ENCODE measurements around the gene SMPD2. TPM values are rescaled to one million over a fixed set of nuclear protein-coding genes. Genes with fewer than 3 reads are reported as not detected.

The SMPD2 gene
- total RNA-seq, 2 experiments from 2014 or later, result 14.3 to 14.6 TPM

GRCh38 chr6:109429496-109429895 lies 11.0 kb upstream of the SMPD2 start:
- CTCF ChIA-PET, result no interaction called here
- no peak for ATAC-seq

GRCh38 chr6:109434456-109434855 lies 6.1 kb upstream of the SMPD2 start:
- no peak for ATAC-seq
- H3K9me3 Mint-ChIP-seq (ENCODE audit: low read depth), result no peaks in the 10 kb centered on the region

More at GRCh38 chr6:109429496-109429895, 11.0 kb upstream of the SMPD2 start:
- H3K4me1 Mint-ChIP-seq, result peaks cover 1% of the 10 kb centered on the region
- no peaks in the 10 kb centered on the region for H3K36me3 Mint-ChIP-seq
- DNase-seq, result no peak
- peaks cover 12% of the 10 kb centered on the region for H3K27me3 Mint-ChIP-seq
- H3K9me3 Mint-ChIP-seq (ENCODE audit: low read depth), result no peaks in the 10 kb centered on the region
- no peak overlapping the region for H3K4me3 Mint-ChIP-seq
- no peak overlapping the region for H3K27ac Mint-ChIP-seq

GRCh38 chr6:109436041-109436440 lies 4.5 kb upstream of the SMPD2 start:
- ATAC-seq (no peak), DNase-seq (no peak)
- H3K9me3 Mint-ChIP-seq (ENCODE audit: low read depth), result no peaks in the 10 kb centered on the region
- no peak overlapping the region for H3K27ac Mint-ChIP-seq
- H3K4me3 Mint-ChIP-seq, result no peak overlapping the region
- no peaks in the 10 kb centered on the region for H3K36me3 Mint-ChIP-seq
- CTCF ChIA-PET, result interaction anchor here (0.6 to 2.3 kb wide), 2 partner anchors 53 to 248 kb away, joined by 3 to 5 read pairs; partner anchors contain the start of gene CD164
- peaks cover 7% of the 10 kb centered on the region for H3K27me3 Mint-ChIP-seq
- peaks cover 3% of the 10 kb centered on the region for H3K4me1 Mint-ChIP-seq

More at GRCh38 chr6:109434456-109434855, 6.1 kb upstream of the SMPD2 start:
- Mint-ChIP-seq H3K4me3 (no peak overlapping the region), H3K27ac (no peak overlapping the region), H3K36me3 (no peaks in the 10 kb centered on the region), H3K27me3 (peaks cover 7% of the 10 kb centered on the region), H3K4me1 (no peaks in the 10 kb centered on the region)
- CTCF ChIA-PET, result interaction anchor here (1.4 to 2.3 kb wide), 2 partner anchors 51 to 247 kb away, joined by 4 to 5 read pairs; no protein-coding TSS in a partner anchor
- DNase-seq, result no peak

GRCh38 chr6:109441069-109441816 lies 719 bp downstream of the SMPD2 start:
- CTCF ChIA-PET, result interaction anchor here (0.7 to 5.8 kb wide), 8 partner anchors 9 to 74 kb away, joined by 3 to 40 read pairs (median 4); partner anchors contain the start of genes CD164 and MICAL1
- peaks cover 19% of the 10 kb centered on the region for H3K36me3 Mint-ChIP-seq
- H3K4me1 Mint-ChIP-seq, result peaks cover 31% of the 10 kb centered on the region
- H3K4me3 Mint-ChIP-seq, result peak overlapping the region; percentile 88
- H3K27ac Mint-ChIP-seq, result peak overlapping the region; percentile 77
- DNase-seq (peak; percentile 60), ATAC-seq (peak; percentile 10)
- no peaks in the 10 kb centered on the region for H3K9me3 Mint-ChIP-seq (ENCODE audit: low read depth)
- H3K27me3 Mint-ChIP-seq, result no peaks in the 10 kb centered on the region

GRCh38 chr6:109442393-109442924 lies 1.9 kb downstream of the SMPD2 start:
- H3K4me3 Mint-ChIP-seq, result peak overlapping the region; percentile 88
- ATAC-seq (no peak), DNase-seq (no peak)
- H3K27me3 Mint-ChIP-seq, result no peaks in the 10 kb centered on the region
- peaks cover 23% of the 10 kb centered on the region for H3K36me3 Mint-ChIP-seq
- CTCF ChIA-PET, result interaction anchor here (0.7 to 5.8 kb wide), 8 partner anchors 13 to 75 kb away, joined by 3 to 40 read pairs (median 4); partner anchors contain the start of genes CD164 and MICAL1
- H3K9me3 Mint-ChIP-seq (ENCODE audit: low read depth), result no peaks in the 10 kb centered on the region
- H3K4me1 Mint-ChIP-seq, result peaks cover 31% of the 10 kb centered on the region
- no peak overlapping the region for H3K27ac Mint-ChIP-seq

- CTCF ChIA-PET, result interaction anchor here (1.2 to 5.8 kb wide), 4 partner anchors 12 to 60 kb away, joined by 3 to 40 read pairs (median 14); partner anchors contain the start of genes CD164 and MICAL1
- Mint-ChIP-seq H3K4me1 (peaks cover 37% of the 10 kb centered on the region), H3K27me3 (no peaks in the 10 kb centered on the region), H3K9me3 (ENCODE audit: low read depth) (no peaks in the 10 kb centered on the region), H3K36me3 (peaks cover 25% of the 10 kb centered on the region), H3K4me3 (no peak overlapping the region), H3K27ac (no peak overlapping the region)
- ATAC-seq, result no peak
- DNase-seq, result no peak
Observed at GRCh38 chr6:109443425-109443950, 3.0 kb downstream of the SMPD2 start.

- CTCF ChIA-PET, result interaction anchor here (5.8 kb wide), 1 partner anchor 10 kb away, joined by 40 read pairs; the partner anchor contains the start of gene MICAL1
- Mint-ChIP-seq H3K9me3 (ENCODE audit: low read depth) (no peaks in the 10 kb centered on the region), H3K4me3 (no peak overlapping the region), H3K27ac (no peak overlapping the region), H3K27me3 (no peaks in the 10 kb centered on the region), H3K36me3 (peaks cover 27% of the 10 kb centered on the region), H3K4me1 (peaks cover 47% of the 10 kb centered on the region)
- ATAC-seq, result no peak
- no peak for DNase-seq
Observed at GRCh38 chr6:109445382-109445781, 4.9 kb downstream of the SMPD2 start.

- Mint-ChIP-seq H3K27me3 (no peaks in the 10 kb centered on the region), H3K9me3 (ENCODE audit: low read depth) (no peaks in the 10 kb centered on the region), H3K4me3 (no peak overlapping the region), H3K4me1 (peaks cover 52% of the 10 kb centered on the region), H3K36me3 (peaks cover 32% of the 10 kb centered on the region), H3K27ac (no peak overlapping the region)
- ATAC-seq (no peak), DNase-seq (no peak)
- CTCF ChIA-PET, result interaction anchor here (5.8 kb wide), 1 partner anchor 9 kb away, joined by 40 read pairs; the partner anchor contains the start of gene MICAL1
Observed at GRCh38 chr6:109446072-109446471, 5.5 kb downstream of the SMPD2 start.

GRCh38 chr6:109446541-109446940 lies 6.0 kb downstream of the SMPD2 start:
- Mint-ChIP-seq H3K27me3 (no peaks in the 10 kb centered on the region), H3K9me3 (ENCODE audit: low read depth) (no peaks in the 10 kb centered on the region), H3K4me3 (no peak overlapping the region), H3K27ac (no peak overlapping the region), H3K36me3 (peaks cover 33% of the 10 kb centered on the region), H3K4me1 (peaks cover 49% of the 10 kb centered on the region)
- CTCF ChIA-PET, result no interaction called here
- ATAC-seq (no peak), DNase-seq (no peak)

GRCh38 chr6:109447087-109447486 lies 6.6 kb downstream of the SMPD2 start:
- no peak for DNase-seq
- no peak for ATAC-seq
- Mint-ChIP-seq H3K36me3 (peaks cover 37% of the 10 kb centered on the region), H3K4me3 (no peak overlapping the region), H3K27ac (no peak overlapping the region), H3K27me3 (no peaks in the 10 kb centered on the region), H3K9me3 (ENCODE audit: low read depth) (no peaks in the 10 kb centered on the region), H3K4me1 (peaks cover 49% of the 10 kb centered on the region)
- CTCF ChIA-PET, result interaction anchor here (1.0 kb wide), 1 partner anchor 64 kb away, joined by 4 read pairs; no protein-coding TSS in a partner anchor

- peaks cover 33% of the 10 kb centered on the region for H3K36me3 Mint-ChIP-seq
- H3K4me3 Mint-ChIP-seq, result no peak overlapping the region
- DNase-seq, result no peak
- H3K4me1 Mint-ChIP-seq, result peaks cover 44% of the 10 kb centered on the region
- no peaks in the 10 kb centered on the region for H3K27me3 Mint-ChIP-seq
- no peak for ATAC-seq
- H3K27ac Mint-ChIP-seq, result peak overlapping the region; percentile 45
- no peaks in the 10 kb centered on the region for H3K9me3 Mint-ChIP-seq (ENCODE audit: low read depth)
- CTCF ChIA-PET, result interaction anchor here (1.0 to 1.1 kb wide), 2 partner anchors 22 to 65 kb away, joined by 3 to 4 read pairs; no protein-coding TSS in a partner anchor
Observed at GRCh38 chr6:109447878-109448555, 7.5 kb downstream of the SMPD2 start.

GRCh38 chr6:109448615-109449014 lies 8.1 kb downstream of the SMPD2 start:
- H3K27ac Mint-ChIP-seq, result peak overlapping the region; percentile 45
- H3K36me3 Mint-ChIP-seq, result peaks cover 28% of the 10 kb centered on the region
- ATAC-seq (no peak), DNase-seq (no peak)
- H3K27me3 Mint-ChIP-seq, result no peaks in the 10 kb centered on the region
- CTCF ChIA-PET, result interaction anchor here (1.1 kb wide), 1 partner anchor 21 kb away, joined by 3 read pairs; no protein-coding TSS in a partner anchor
- no peak overlapping the region for H3K4me3 Mint-ChIP-seq
- H3K9me3 Mint-ChIP-seq (ENCODE audit: low read depth), result no peaks in the 10 kb centered on the region
- peaks cover 44% of the 10 kb centered on the region for H3K4me1 Mint-ChIP-seq
